ENCODE measurements around the gene CDH4.

CDH4 gene

GRCh38 chr20:61293951-61294350 lies 41.9 kb downstream of the CDH4 start:
- Histone ChIP-seq H3K4me1 (ENCODE audit: control insufficient read depth in 1 of 2, insufficient read depth in 1 of 2, low read depth in 1 of 2, low read length in 1 of 2) (no peaks in the 10 kb centered on the region), H3K36me3 (no peaks in the 10 kb centered on the region), H3K27ac (no peak overlapping the region), H3K27me3 (no peaks in the 10 kb centered on the region), H3K9me3 (no peaks in the 10 kb centered on the region), H3K4me3 (ENCODE audit: low read depth in 1 of 2, low read length in 1 of 2) (no peak overlapping the region)
- TF ChIP-seq, protein P1, sequence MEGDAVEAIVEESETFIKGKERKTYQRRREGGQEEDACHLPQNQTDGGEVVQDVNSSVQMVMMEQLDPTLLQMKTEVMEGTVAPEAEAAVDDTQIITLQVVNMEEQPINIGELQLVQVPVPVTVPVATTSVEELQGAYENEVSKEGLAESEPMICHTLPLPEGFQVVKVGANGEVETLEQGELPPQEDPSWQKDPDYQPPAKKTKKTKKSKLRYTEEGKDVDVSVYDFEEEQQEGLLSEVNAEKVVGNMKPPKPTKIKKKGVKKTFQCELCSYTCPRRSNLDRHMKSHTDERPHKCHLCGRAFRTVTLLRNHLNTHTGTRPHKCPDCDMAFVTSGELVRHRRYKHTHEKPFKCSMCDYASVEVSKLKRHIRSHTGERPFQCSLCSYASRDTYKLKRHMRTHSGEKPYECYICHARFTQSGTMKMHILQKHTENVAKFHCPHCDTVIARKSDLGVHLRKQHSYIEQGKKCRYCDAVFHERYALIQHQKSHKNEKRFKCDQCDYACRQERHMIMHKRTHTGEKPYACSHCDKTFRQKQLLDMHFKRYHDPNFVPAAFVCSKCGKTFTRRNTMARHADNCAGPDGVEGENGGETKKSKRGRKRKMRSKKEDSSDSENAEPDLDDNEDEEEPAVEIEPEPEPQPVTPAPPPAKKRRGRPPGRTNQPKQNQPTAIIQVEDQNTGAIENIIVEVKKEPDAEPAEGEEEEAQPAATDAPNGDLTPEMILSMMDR (IDR thresholded peaks at IDR 0.05) = no peak

- no peaks in the 10 kb centered on the region for H3K27me3 ChIP-seq
- H3K36me3 ChIP-seq = no peaks in the 10 kb centered on the region
- H3K4me1 ChIP-seq (ENCODE audit: control insufficient read depth in 1 of 2, insufficient read depth in 1 of 2, low read depth in 1 of 2, low read length in 1 of 2) = no peaks in the 10 kb centered on the region
- H3K4me3 ChIP-seq (ENCODE audit: low read depth in 1 of 2, low read length in 1 of 2) = no peak overlapping the region
- TF ChIP-seq, protein P1 (IDR thresholded peaks at IDR 0.05) = no peak
- H3K9me3 ChIP-seq = no peaks in the 10 kb centered on the region
- H3K27ac ChIP-seq = no peak overlapping the region
Observed at GRCh38 chr20:61295249-61295648, 43.2 kb downstream of the CDH4 start.

GRCh38 chr20:61295682-61296628 lies 43.9 kb downstream of the CDH4 start:
- Histone ChIP-seq H3K9me3 (no peaks in the 10 kb centered on the region), H3K4me1 (ENCODE audit: control insufficient read depth in 1 of 2, insufficient read depth in 1 of 2, low read depth in 1 of 2, low read length in 1 of 2) (no peaks in the 10 kb centered on the region)
- TF ChIP-seq, protein P1 (IDR thresholded peaks at IDR 0.05) = no peak

GRCh38 chr20:61296629-61297019 lies 44.6 kb downstream of the CDH4 start:
- Histone ChIP-seq H3K27ac (no peak overlapping the region), H3K36me3 (no peaks in the 10 kb centered on the region), H3K4me1 (ENCODE audit: control insufficient read depth in 1 of 2, insufficient read depth in 1 of 2, low read depth in 1 of 2, low read length in 1 of 2) (no peaks in the 10 kb centered on the region), H3K27me3 (no peaks in the 10 kb centered on the region), H3K4me3 (ENCODE audit: low read depth in 1 of 2, low read length in 1 of 2) (no peak overlapping the region), H3K9me3 (no peaks in the 10 kb centered on the region)
- TF ChIP-seq, protein P1 (IDR thresholded peaks at IDR 0.05) = no peak

More at GRCh38 chr20:61295682-61296628, 43.9 kb downstream of the CDH4 start:
- Histone ChIP-seq H3K27ac (no peak overlapping the region), H3K27me3 (no peaks in the 10 kb centered on the region), H3K36me3 (no peaks in the 10 kb centered on the region), H3K4me3 (ENCODE audit: low read depth in 1 of 2, low read length in 1 of 2) (no peak overlapping the region)

GRCh38 chr20:61297491-61297890 lies 45.4 kb downstream of the CDH4 start:
- no peak overlapping the region for H3K27ac ChIP-seq
- TF ChIP-seq, protein P1 (IDR thresholded peaks at IDR 0.05) = no peak
- H3K9me3 ChIP-seq = no peaks in the 10 kb centered on the region
- H3K27me3 ChIP-seq = no peaks in the 10 kb centered on the region
- no peak overlapping the region for H3K4me3 ChIP-seq (ENCODE audit: low read depth in 1 of 2, low read length in 1 of 2)
- H3K36me3 ChIP-seq = no peaks in the 10 kb centered on the region
- no peaks in the 10 kb centered on the region for H3K4me1 ChIP-seq (ENCODE audit: control insufficient read depth in 1 of 2, insufficient read depth in 1 of 2, low read depth in 1 of 2, low read length in 1 of 2)
